GM23338 (cell line): ENCODE measurements around the gene CAMTA1. TPM values are rescaled to one million over a fixed set of nuclear protein-coding genes. Genes with fewer than 3 reads are reported as not detected.

ENCODE experiments used
- ATAC-seq: fragments of 200-7000 bp; cut with Tn5 transposase; 3 replicates; pipeline ENCODE4 v1.9.1; 2020
- DNase-seq: peaks from one replicate; pipeline ENCODE4 v3.0.0-alpha.2; 2015; ENCODE audit warnings: low spot score
- H2AFZ ChIP-seq: fragments of 200-600 bp; sonication (generic); 2 replicates; pipeline ENCODE4 v1.8.0; 2016; ENCODE audit warnings: antibody characterized with exemption, mild to moderate bottlenecking, moderate library complexity
- H3F3A ChIP-seq: fragments of 200-600 bp; sonication (generic); replicated peaks from 2 replicates; pipeline ENCODE4 v1.8.0; 2017; ENCODE audit warnings: antibody characterized with exemption, mixed run types, low read depth
- H3K27ac ChIP-seq: fragments of 200-600 bp; sonication (generic); 2 replicates; pipeline ENCODE4 v1.6.1; 2016; ENCODE audit warnings: low read depth
- H3K27me3 ChIP-seq: fragments of 200-600 bp; sonication (generic); 2 replicates; pipeline ENCODE4 v1.8.0; 2016; ENCODE audit warnings: mild to moderate bottlenecking, mixed run types, moderate library complexity; ENCODE audit not compliant: insufficient read depth
- H3K36me3 ChIP-seq: fragments of 200-600 bp; sonication (generic); 2 replicates; pipeline ENCODE4 v1.8.0; 2016; ENCODE audit warnings: mild to moderate bottlenecking; ENCODE audit not compliant: insufficient read depth
- H3K4me1 ChIP-seq: fragments of 200-600 bp; sonication (generic); 2 replicates; pipeline ENCODE4 v1.8.0; 2016; ENCODE audit warnings: mild to moderate bottlenecking, moderate library complexity; ENCODE audit not compliant: insufficient read depth
- H3K4me2 ChIP-seq: fragments of 200-600 bp; sonication (generic); 2 replicates; pipeline ENCODE4 v1.7.1; 2017; ENCODE audit warnings: mixed run types
- H3K4me3 ChIP-seq: fragments of 200-600 bp; sonication (generic); 2 replicates; pipeline ENCODE4 v1.6.1; 2016; ENCODE audit warnings: mixed run types
- H3K79me2 ChIP-seq: fragments of 200-600 bp; sonication (generic); replicated peaks from 2 replicates; pipeline ENCODE4 v1.8.0; 2017; ENCODE audit warnings: mild to moderate bottlenecking; ENCODE audit not compliant: insufficient read depth
- H3K9me2 ChIP-seq: fragments of 200-600 bp; sonication (generic); 2 replicates; pipeline ENCODE4 v1.8.0; 2017; ENCODE audit not compliant: insufficient read depth
- H4K20me1 ChIP-seq: fragments of 200-600 bp; sonication (generic); replicated peaks from 2 replicates; pipeline ENCODE4 v1.8.0; 2017; ENCODE audit warnings: mild to moderate bottlenecking; ENCODE audit not compliant: insufficient read depth
- H3K27ac Mint-ChIP-seq: 2 replicates; pipeline ENCODE4 v1.8.0; 2020; ENCODE audit warnings: inconsistent platforms, mild to moderate bottlenecking, moderate library complexity, mixed read lengths
- H3K27me3 Mint-ChIP-seq: 3 replicates; pipeline ENCODE4 v1.8.0; 2022; ENCODE audit warnings: low read depth, mild to moderate bottlenecking, moderate library complexity, mixed read lengths, inconsistent platforms; ENCODE audit not compliant: insufficient read depth, poor library complexity
- H3K36me3 Mint-ChIP-seq: 3 replicates; pipeline ENCODE4 v1.8.0; 2021; ENCODE audit warnings: low read depth, mild to moderate bottlenecking, inconsistent platforms, moderate library complexity, mixed read lengths
- H3K4me1 Mint-ChIP-seq: 3 replicates; pipeline ENCODE4 v1.8.0; 2020; ENCODE audit warnings: mild to moderate bottlenecking, inconsistent platforms, mixed read lengths
- H3K4me3 Mint-ChIP-seq: 3 replicates; pipeline ENCODE4 v1.8.0; 2021; ENCODE audit warnings: moderate library complexity, mild to moderate bottlenecking, inconsistent platforms, mixed read lengths
- H3K9me3 Mint-ChIP-seq: 3 replicates; pipeline ENCODE4 v1.8.0; 2020; ENCODE audit warnings: moderate library complexity, mild to moderate bottlenecking, inconsistent platforms, mixed read lengths
- CREB1 ChIP-seq: fragments of 250-450 bp; sonication (Bioruptor Pico); IDR thresholded peaks from 2 replicates; pipeline ENCODE4 v1.5.0; 2020; ENCODE audit warnings: low read depth, mild to moderate bottlenecking, moderate library complexity
- EZH2 ChIP-seq: fragments of 200-600 bp; sonication (generic); IDR thresholded peaks from one replicate; pipeline ENCODE4 v1.8.0; 2017; ENCODE audit warnings: antibody characterized with exemption, mild to moderate bottlenecking, low read depth; ENCODE audit not compliant: unreplicated experiment
- EZH2phosphoT487 ChIP-seq: fragments of 200-600 bp; sonication (generic); IDR thresholded peaks from one replicate; pipeline ENCODE4 v1.8.1; 2018; ENCODE audit warnings: antibody characterized with exemption; ENCODE audit not compliant: unreplicated experiment
- JUNB ChIP-seq: IDR thresholded peaks from one replicate; pipeline ENCODE4 v1.6.1; 2016; ENCODE audit warnings: antibody characterized with exemption; ENCODE audit not compliant: unreplicated experiment
- NANOG ChIP-seq: IDR thresholded peaks from 2 replicates; pipeline ENCODE4 v1.6.1; 2016; ENCODE audit warnings: antibody characterized with exemption, borderline replicate concordance
- POLR2AphosphoS5 ChIP-seq: IDR thresholded peaks from 2 replicates; pipeline ENCODE4 v1.6.1; 2016; ENCODE audit warnings: antibody characterized with exemption, low read depth
- STAT1 ChIP-seq: IDR thresholded peaks from one replicate; pipeline ENCODE4 v1.6.1; 2016; ENCODE audit warnings: antibody characterized with exemption; ENCODE audit not compliant: unreplicated experiment
- ZNF114 ChIP-seq: fragments of 250-450 bp; sonication (Bioruptor Pico); IDR thresholded peaks from 2 replicates; pipeline ENCODE4 v1.5.0; 2020; ENCODE audit warnings: mild to moderate bottlenecking, moderate library complexity
- ZNF331 ChIP-seq: fragments of 250-450 bp; sonication (Bioruptor Pico); IDR thresholded peaks from 2 replicates; pipeline ENCODE4 v1.5.0; 2020; ENCODE audit warnings: low read depth, mild to moderate bottlenecking, moderate library complexity
- polyA plus RNA-seq: library from polyadenylated mRNA; unstranded; fragments of >200 nt; fragmentation: Nextera tagmentation; extraction: Ambion mirVana; gene quantifications from 2 replicates; pipeline ENCODE4 v1.2.1, GENCODE V29; 2016
- total RNA-seq: library from RNA; depleted of rRNA; stranded (reverse); fragments of >200 nt; shearing (Covaris generic); gene quantifications from 2 replicates; pipeline ENCODE4 v1.2.3, GENCODE V29; 2014
- TF ChIP-seq, protein P1 (sequence below): IDR thresholded peaks from 2 replicates; pipeline ENCODE4 v1.6.1; 2016; ENCODE audit warnings: antibody characterized with exemption
- TF ChIP-seq, protein P2 (sequence below), 2 experiments: fragments of 200-600 bp in 1 of 2; sonication (generic) in 1 of 2; conservative IDR thresholded peaks; 2 replicates each; pipeline versions ENCODE4 v1.5.1 to v1.6.1; 2016 to 2017; ENCODE audit warnings: antibody characterized with exemption in 2 of 2, low read depth in 2 of 2, mild to moderate bottlenecking in 2 of 2, moderate library complexity in 1 of 2
- TF ChIP-seq, protein P3 (sequence below): IDR thresholded peaks from one replicate; pipeline ENCODE4 v1.6.1; 2018; ENCODE audit warnings: antibody characterized with exemption; ENCODE audit not compliant: unreplicated experiment
- TF ChIP-seq, protein P4 (sequence below): fragments of 250-450 bp; sonication (Bioruptor Pico); IDR thresholded peaks from 2 replicates; pipeline ENCODE4 v1.5.0; 2020; ENCODE audit warnings: mild to moderate bottlenecking, moderate library complexity

CAMTA1 gene
- total and polyA plus RNA-seq, 2 experiments from 2014 or later: 115 to 519 TPM

DNA sequence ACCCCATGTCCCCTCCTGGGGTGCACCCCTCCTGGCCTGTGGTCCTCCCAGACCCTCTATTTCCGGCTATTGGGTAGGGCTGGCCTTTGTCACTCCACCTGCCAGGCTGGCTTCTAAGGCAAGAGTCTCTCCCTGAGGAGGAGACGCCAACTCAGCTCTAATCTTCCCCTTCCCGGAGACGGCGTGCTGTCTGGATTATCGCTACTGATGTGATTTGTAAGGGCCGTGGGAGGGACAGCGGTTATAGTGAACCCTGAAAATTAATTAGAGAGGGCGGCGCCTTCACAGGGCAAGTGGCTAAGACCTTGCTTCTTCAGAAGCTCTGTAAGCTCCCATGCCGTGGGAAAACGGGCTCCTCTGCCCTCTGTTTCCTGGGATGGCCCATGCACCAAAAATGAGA is 778.9 kb downstream of the CAMTA1 start:
- H3K4me1 Mint-ChIP-seq: peaks cover 2% of the 10 kb centered on the region; the same call in 1 of the 3 replicates
- H3K9me2 ChIP-seq: peaks cover 4% of the 10 kb centered on the region; the same call in 1 of the 2 replicates
- peaks cover 8% of the 10 kb centered on the region for H3K27me3 Mint-ChIP-seq
- H3K36me3 ChIP-seq: no peaks in the 10 kb centered on the region
- H3K79me2 ChIP-seq: no peaks in the 10 kb centered on the region
- ATAC-seq (no peak), DNase-seq (no peak)
- H3K4me2 ChIP-seq: no peak overlapping the region
- no peaks in the 10 kb centered on the region for H3K27me3 ChIP-seq
- no peak overlapping the region for H3K27ac ChIP-seq
- H3K4me3 ChIP-seq: no peak overlapping the region
- H3K4me3 Mint-ChIP-seq: no peak overlapping the region
- H3K27ac Mint-ChIP-seq: no peak overlapping the region
- no peaks in the 10 kb centered on the region for H3F3A ChIP-seq
- H3K9me3 Mint-ChIP-seq: no peaks in the 10 kb centered on the region; the same call in 2 of the 3 replicates
- no peaks in the 10 kb centered on the region; the same call in 2 of the 3 replicates for H3K36me3 Mint-ChIP-seq
- no peak overlapping the region for H2AFZ ChIP-seq
- H3K4me1 ChIP-seq: no peaks in the 10 kb centered on the region
- H4K20me1 ChIP-seq: no peaks in the 10 kb centered on the region
- TF ChIP-seq ZNF331 (CRISPR knock-in tag) (no peak), EZH2 (no peak), NANOG (no peak), JUNB (no peak), EZH2phosphoT487 (no peak), STAT1 (no peak), POLR2AphosphoS5 (no peak), CREB1 (CRISPR knock-in tag) (no peak), ZNF114 (no peak)
- TF ChIP-seq, protein P1, sequence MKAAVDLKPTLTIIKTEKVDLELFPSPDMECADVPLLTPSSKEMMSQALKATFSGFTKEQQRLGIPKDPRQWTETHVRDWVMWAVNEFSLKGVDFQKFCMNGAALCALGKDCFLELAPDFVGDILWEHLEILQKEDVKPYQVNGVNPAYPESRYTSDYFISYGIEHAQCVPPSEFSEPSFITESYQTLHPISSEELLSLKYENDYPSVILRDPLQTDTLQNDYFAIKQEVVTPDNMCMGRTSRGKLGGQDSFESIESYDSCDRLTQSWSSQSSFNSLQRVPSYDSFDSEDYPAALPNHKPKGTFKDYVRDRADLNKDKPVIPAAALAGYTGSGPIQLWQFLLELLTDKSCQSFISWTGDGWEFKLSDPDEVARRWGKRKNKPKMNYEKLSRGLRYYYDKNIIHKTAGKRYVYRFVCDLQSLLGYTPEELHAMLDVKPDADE: no peak
- TF ChIP-seq, protein P2, sequence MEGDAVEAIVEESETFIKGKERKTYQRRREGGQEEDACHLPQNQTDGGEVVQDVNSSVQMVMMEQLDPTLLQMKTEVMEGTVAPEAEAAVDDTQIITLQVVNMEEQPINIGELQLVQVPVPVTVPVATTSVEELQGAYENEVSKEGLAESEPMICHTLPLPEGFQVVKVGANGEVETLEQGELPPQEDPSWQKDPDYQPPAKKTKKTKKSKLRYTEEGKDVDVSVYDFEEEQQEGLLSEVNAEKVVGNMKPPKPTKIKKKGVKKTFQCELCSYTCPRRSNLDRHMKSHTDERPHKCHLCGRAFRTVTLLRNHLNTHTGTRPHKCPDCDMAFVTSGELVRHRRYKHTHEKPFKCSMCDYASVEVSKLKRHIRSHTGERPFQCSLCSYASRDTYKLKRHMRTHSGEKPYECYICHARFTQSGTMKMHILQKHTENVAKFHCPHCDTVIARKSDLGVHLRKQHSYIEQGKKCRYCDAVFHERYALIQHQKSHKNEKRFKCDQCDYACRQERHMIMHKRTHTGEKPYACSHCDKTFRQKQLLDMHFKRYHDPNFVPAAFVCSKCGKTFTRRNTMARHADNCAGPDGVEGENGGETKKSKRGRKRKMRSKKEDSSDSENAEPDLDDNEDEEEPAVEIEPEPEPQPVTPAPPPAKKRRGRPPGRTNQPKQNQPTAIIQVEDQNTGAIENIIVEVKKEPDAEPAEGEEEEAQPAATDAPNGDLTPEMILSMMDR (conservative IDR thresholded peaks at IDR 0.05; ENCODE audit: low read depth in 2 of 2): no peak
- TF ChIP-seq, protein P3, sequence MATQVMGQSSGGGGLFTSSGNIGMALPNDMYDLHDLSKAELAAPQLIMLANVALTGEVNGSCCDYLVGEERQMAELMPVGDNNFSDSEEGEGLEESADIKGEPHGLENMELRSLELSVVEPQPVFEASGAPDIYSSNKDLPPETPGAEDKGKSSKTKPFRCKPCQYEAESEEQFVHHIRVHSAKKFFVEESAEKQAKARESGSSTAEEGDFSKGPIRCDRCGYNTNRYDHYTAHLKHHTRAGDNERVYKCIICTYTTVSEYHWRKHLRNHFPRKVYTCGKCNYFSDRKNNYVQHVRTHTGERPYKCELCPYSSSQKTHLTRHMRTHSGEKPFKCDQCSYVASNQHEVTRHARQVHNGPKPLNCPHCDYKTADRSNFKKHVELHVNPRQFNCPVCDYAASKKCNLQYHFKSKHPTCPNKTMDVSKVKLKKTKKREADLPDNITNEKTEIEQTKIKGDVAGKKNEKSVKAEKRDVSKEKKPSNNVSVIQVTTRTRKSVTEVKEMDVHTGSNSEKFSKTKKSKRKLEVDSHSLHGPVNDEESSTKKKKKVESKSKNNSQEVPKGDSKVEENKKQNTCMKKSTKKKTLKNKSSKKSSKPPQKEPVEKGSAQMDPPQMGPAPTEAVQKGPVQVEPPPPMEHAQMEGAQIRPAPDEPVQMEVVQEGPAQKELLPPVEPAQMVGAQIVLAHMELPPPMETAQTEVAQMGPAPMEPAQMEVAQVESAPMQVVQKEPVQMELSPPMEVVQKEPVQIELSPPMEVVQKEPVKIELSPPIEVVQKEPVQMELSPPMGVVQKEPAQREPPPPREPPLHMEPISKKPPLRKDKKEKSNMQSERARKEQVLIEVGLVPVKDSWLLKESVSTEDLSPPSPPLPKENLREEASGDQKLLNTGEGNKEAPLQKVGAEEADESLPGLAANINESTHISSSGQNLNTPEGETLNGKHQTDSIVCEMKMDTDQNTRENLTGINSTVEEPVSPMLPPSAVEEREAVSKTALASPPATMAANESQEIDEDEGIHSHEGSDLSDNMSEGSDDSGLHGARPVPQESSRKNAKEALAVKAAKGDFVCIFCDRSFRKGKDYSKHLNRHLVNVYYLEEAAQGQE: no peak
- TF ChIP-seq, protein P4, sequence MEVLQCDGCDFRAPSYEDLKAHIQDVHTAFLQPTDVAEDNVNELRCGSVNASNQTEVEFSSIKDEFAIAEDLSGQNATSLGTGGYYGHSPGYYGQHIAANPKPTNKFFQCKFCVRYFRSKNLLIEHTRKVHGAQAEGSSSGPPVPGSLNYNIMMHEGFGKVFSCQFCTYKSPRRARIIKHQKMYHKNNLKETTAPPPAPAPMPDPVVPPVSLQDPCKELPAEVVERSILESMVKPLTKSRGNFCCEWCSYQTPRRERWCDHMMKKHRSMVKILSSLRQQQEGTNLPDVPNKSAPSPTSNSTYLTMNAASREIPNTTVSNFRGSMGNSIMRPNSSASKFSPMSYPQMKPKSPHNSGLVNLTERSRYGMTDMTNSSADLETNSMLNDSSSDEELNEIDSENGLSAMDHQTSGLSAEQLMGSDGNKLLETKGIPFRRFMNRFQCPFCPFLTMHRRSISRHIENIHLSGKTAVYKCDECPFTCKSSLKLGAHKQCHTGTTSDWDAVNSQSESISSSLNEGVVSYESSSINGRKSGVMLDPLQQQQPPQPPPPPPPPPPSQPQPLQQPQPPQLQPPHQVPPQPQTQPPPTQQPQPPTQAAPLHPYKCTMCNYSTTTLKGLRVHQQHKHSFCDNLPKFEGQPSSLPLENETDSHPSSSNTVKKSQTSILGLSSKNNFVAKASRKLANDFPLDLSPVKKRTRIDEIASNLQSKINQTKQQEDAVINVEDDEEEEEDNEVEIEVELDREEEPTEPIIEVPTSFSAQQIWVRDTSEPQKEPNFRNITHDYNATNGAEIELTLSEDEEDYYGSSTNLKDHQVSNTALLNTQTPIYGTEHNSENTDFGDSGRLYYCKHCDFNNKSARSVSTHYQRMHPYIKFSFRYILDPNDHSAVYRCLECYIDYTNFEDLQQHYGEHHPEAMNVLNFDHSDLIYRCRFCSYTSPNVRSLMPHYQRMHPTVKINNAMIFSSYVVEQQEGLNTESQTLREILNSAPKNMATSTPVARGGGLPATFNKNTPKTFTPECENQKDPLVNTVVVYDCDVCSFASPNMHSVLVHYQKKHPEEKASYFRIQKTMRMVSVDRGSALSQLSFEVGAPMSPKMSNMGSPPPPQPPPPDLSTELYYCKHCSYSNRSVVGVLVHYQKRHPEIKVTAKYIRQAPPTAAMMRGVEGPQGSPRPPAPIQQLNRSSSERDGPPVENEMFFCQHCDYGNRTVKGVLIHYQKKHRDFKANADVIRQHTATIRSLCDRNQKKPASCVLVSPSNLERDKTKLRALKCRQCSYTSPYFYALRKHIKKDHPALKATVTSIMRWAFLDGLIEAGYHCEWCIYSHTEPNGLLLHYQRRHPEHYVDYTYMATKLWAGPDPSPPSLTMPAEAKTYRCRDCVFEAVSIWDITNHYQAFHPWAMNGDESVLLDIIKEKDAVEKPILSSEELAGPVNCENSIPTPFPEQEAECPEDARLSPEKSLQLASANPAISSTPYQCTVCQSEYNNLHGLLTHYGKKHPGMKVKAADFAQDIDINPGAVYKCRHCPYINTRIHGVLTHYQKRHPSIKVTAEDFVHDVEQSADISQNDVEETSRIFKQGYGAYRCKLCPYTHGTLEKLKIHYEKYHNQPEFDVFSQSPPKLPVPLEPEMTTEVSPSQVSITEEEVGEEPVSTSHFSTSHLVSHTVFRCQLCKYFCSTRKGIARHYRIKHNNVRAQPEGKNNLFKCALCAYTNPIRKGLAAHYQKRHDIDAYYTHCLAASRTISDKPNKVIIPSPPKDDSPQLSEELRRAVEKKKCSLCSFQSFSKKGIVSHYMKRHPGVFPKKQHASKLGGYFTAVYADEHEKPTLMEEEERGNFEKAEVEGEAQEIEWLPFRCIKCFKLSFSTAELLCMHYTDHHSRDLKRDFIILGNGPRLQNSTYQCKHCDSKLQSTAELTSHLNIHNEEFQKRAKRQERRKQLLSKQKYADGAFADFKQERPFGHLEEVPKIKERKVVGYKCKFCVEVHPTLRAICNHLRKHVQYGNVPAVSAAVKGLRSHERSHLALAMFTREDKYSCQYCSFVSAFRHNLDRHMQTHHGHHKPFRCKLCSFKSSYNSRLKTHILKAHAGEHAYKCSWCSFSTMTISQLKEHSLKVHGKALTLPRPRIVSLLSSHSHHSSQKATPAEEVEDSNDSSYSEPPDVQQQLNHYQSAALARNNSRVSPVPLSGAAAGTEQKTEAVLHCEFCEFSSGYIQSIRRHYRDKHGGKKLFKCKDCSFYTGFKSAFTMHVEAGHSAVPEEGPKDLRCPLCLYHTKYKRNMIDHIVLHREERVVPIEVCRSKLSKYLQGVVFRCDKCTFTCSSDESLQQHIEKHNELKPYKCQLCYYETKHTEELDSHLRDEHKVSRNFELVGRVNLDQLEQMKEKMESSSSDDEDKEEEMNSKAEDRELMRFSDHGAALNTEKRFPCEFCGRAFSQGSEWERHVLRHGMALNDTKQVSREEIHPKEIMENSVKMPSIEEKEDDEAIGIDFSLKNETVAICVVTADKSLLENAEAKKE (CRISPR knock-in tag): no peak
